GM12872 (cell line): ENCODE results near the gene SFSWAP.

Experiments used
- TF ChIP-seq, protein P1 (sequence below): IDR thresholded peaks from 3 replicates; pipeline ENCODE4 v1.5.1; 2011; ENCODE audit warnings: low read depth, mild to moderate bottlenecking, low read length, moderate library complexity; ENCODE audit not compliant: insufficient read depth

SFSWAP gene

GRCh38 chr12:131729254-131729955 is 18.5 kb downstream of the SFSWAP start:
- TF ChIP-seq, protein P1, sequence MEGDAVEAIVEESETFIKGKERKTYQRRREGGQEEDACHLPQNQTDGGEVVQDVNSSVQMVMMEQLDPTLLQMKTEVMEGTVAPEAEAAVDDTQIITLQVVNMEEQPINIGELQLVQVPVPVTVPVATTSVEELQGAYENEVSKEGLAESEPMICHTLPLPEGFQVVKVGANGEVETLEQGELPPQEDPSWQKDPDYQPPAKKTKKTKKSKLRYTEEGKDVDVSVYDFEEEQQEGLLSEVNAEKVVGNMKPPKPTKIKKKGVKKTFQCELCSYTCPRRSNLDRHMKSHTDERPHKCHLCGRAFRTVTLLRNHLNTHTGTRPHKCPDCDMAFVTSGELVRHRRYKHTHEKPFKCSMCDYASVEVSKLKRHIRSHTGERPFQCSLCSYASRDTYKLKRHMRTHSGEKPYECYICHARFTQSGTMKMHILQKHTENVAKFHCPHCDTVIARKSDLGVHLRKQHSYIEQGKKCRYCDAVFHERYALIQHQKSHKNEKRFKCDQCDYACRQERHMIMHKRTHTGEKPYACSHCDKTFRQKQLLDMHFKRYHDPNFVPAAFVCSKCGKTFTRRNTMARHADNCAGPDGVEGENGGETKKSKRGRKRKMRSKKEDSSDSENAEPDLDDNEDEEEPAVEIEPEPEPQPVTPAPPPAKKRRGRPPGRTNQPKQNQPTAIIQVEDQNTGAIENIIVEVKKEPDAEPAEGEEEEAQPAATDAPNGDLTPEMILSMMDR = no peak

GRCh38 chr12:131732996-131733615 is 22.2 kb downstream of the SFSWAP start:
- TF ChIP-seq, protein P1 = no peak

GRCh38 chr12:131733874-131734273 is 23.0 kb downstream of the SFSWAP start:
- TF ChIP-seq, protein P1 = no peak

DNA sequence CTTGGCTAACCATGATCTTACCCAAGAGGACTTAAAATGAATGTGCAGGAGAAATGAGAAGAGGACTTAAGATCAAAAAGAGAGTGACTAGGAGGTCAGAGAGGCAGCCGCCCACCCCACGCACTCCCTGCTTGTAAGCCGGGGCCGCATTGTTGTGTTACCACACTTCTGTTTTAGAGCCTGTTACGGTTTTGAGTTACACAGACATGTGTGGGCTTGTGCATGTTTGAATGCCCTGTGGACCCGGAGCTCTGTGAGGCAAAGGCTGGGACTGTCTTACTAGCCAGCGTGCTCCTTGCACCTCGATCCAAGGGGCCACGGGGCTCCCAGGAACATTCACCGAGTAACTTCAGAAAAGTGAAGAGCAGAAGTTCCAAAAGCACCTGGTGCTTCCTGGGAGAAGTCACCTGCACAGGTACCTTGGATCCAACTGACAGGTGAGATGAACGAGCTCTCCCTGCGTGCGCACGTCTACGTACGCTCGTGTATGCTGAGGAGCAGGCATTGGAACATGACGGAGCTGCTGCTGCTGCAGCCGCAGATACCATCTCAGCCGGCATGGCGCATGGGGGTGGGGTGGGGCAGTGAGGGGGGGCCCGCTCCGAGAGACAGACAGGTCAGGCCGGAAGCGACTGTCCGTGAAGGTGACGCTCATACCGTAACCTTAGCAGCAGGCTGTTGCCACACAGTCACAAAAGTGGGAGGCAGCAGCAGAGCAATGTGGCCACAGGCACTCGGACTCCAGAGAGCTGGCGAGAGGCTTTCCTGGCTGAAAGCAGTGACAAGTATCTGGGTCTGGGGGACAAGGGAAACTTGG is 23.7 kb downstream of the SFSWAP start:
- TF ChIP-seq, protein P1 = no peak

GRCh38 chr12:131735153-131735456 is 24.2 kb downstream of the SFSWAP start:
- TF ChIP-seq, protein P1 = no peak

DNA sequence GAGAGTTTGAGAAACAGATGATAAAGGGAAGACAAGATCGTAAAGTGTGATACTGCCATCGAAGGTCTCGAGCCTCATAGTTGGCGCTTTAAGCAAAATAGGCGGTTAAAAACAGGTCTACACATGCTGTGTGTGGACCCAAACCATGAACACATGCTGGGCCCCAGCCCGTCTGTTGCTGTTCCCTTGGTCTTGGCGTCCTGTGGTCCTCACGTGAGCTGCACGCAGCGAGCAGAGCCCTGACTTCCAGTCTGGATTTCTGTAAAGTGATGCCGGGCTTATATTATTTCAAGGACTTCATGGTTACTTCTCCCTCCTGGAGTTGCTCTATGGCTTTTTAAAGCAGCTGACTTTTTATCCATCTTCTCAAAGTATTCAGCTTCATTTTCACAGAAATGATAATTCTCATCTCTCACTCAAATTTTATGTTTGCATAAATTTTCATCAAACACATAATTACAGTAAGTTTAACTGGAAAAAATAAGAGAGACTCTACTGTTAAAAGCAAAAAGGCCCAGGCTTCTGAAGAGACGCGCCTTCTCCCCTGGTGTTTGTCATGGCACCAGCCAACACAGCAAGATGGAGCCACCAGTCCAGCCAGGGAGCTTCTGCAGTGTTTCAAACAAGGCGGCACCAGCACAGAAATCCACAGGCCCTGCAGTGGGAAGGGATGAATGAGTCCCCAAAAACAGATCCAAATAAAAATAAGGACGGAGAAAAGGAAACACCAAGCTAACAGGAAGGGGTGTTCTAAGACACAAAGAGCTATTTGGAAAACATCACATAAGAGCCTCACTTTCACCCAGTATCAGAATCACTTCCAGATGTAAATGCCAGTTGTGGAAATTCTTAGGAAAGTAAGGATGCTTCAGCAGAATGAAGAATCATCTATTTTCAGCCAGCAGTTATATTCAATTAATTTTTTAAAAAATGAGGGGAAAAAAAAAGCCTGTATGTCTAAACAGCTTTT is 24.9 kb downstream of the SFSWAP start:
- TF ChIP-seq, protein P1 = no peak
